GM19397 (cell line): ENCODE measurements around the gene IPPK.

Experiments
- ATAC-seq: cut with Tn5 transposase; IDR thresholded peaks from one replicate; pipeline ENCODE4 v1.9.1; 2021; ENCODE audit warnings: mild to moderate bottlenecking, moderate library complexity; ENCODE audit not compliant: unreplicated experiment

Gene IPPK, protein sequence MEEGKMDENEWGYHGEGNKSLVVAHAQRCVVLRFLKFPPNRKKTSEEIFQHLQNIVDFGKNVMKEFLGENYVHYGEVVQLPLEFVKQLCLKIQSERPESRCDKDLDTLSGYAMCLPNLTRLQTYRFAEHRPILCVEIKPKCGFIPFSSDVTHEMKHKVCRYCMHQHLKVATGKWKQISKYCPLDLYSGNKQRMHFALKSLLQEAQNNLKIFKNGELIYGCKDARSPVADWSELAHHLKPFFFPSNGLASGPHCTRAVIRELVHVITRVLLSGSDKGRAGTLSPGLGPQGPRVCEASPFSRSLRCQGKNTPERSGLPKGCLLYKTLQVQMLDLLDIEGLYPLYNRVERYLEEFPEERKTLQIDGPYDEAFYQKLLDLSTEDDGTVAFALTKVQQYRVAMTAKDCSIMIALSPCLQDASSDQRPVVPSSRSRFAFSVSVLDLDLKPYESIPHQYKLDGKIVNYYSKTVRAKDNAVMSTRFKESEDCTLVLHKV

DNA sequence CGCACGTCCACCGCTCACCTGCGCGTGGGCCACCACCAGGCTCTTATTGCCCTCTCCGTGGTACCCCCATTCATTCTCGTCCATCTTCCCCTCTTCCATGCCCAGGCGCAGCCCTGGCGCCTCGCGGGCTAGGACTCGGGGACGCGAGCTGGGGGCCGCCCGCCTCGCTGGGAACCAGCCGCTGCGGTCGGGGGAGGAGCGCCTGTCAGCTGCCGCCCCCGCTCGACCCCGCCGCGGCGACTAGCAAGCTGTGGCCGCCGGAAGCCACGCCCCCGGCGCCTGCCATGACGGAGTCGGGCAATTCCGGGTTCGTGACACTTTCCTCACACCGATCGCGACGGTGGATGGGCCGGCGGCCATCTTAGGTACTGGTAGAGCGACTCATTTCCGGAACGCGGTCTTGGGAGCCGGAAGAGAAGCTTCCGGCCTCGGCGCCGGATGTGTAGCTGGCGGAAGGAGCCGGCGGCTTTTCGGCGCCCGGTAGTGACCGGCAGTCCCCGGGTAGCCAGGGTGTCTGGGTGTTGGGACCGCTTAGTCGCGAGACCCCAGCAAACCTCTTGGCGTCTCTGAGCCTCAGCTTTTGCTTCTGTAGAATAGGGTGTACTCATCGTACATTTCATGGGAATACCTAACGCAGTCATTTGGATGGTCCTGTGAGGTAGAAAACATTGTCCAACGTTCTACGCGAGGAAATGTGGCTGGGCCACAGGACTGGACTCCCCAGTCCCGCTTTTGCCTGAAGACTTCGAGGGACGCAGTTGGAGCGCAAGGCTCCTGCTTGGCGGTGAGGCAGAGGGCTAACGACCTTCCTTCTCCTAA is at the start of gene IPPK:
Gene IPPK (minus strand): TSS at position 242 of the 819 bp plus-strand sequence. CDS start 143 bp downstream, at position 99.
- peak; percentile 93 for ATAC-seq

GRCh38 chr9:92719028-92719647 is 49.2 kb upstream of the IPPK start:
- ATAC-seq, result no peak

GRCh38 chr9:92718086-92719001 is 48.4 kb upstream of the IPPK start:
- ATAC-seq, result no peak

- no peak for ATAC-seq
These were observed 47.5 kb upstream of the IPPK start for GRCh38 chr9:92717201-92718085.

DNA sequence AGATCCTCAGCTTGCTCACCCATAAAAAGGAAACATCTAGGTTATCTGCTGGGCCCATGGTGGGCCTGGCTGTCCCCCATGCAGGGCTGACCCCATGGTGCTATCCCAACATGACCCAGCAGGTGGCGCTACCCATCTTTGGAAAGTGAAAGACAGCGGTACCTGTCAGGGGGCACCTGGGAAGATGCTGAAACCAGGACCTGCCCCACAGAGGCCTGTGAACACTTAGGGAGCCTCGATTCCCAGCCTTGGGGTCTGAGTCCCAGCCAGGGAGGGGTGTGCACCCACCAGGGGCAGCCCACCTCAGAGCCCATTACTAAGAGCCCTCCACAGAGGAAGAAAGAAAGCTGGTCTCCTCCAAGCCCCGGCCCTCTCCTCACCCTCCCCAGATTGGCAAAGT is 46.6 kb upstream of the IPPK start:
- peak; percentile 49 for ATAC-seq

GRCh38 chr9:92715488-92716231 is 45.7 kb upstream of the IPPK start:
- no peak for ATAC-seq

GRCh38 chr9:92714787-92715487 is 45.0 kb upstream of the IPPK start:
- no peak for ATAC-seq

GRCh38 chr9:92714016-92714415 is 44.1 kb upstream of the IPPK start:
- ATAC-seq, result no peak

DNA sequence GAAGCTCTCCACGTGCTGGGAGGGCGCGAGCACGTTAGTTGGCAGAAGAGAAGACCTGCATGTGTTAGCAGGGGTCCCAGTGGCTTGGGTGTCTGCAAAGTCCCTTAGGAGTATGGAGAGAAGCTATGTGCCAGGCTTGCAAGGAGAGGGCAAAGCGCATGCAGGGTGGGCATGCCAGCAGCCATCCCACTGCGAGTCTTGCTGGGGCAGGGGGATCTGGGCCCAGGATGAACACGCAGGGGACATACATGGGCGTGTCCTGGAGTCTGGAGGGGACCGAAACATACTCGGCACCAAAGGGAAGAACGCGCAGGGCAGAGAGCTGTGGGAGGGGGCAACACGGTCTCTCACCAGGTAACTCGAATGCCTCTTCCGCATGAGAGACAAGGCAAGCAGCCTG is 43.6 kb upstream of the IPPK start:
- no peak for ATAC-seq

GRCh38 chr9:92712767-92713166 is 42.8 kb upstream of the IPPK start:
- ATAC-seq, result no peak

DNA sequence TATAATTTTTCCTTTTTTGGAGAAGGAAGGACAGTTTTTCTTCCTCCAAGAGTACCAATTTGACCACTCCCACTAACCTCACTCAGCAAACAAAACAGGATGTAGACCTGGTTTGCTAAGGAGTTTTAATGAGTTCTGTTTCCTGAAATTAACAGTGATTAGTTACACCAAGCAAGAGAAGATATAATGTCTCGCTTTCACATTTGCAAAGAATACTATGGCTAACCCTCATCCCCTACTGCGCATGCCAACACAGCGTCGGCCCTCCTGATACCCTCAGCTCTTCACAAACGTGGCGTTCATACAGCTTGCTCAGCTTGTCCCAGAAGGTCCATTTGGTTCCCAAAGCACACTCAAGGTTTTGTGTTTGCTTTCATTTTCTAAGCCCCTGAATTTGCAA is 41.9 kb upstream of the IPPK start:
- ATAC-seq, result no peak

DNA sequence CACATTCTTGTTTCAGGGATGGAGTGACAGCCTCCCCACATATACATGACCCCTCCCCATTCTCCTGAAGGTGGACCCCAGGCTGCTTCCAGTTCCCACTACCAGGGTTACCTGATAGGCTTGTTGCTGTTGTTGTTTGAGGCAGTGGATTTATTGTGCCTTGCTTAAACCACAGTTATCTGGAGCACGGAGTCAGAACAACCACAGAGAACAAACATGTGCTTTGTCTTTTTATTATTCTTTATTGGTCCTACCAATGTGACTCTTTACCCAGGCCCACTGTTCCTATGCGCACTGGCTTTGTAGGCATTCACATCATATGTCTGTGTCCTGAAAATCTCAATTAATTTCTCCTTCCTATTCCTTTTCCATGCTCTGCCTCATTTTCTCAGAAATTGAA is 41.2 kb upstream of the IPPK start:
- ATAC-seq, result no peak

DNA sequence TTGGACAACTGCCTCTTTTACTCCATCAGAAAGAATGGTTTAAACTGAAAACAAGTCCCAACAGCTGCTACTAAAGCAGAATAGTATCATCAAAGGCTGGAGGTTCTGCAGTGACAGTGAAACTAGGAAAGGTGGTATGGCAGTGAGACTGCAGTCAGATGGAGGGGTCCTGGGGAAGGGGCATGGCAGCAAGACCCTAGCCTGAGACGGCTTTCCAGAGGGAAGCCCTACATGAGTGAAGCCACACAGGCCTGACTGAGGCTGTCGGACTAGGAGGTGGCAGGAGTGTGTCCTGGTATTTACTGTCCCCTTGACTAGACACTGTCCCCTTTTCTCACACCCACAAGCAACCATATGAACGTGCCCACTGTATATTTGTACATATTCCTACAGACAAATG is 40.4 kb upstream of the IPPK start:
- ATAC-seq, result no peak

DNA sequence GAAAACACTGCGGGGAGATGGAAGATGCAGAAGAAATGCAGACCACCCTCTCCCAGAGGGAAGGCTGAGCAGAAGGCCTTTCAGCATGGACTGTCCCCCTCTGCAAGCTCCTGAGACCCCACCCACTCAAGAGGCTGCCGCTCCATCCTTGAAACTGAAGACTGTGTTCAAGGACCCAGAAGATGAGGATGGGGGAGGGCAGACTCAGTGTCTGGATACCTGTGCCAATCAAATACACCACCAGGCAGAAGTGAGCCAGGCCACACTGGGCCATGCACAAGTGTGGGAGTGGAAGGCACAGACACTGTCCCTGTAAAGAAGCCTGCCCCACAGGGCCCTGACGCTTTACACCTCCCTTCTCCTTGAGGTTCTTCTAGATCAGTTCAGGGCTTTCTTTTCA is 40.0 kb upstream of the IPPK start:
- ATAC-seq, result no peak

DNA sequence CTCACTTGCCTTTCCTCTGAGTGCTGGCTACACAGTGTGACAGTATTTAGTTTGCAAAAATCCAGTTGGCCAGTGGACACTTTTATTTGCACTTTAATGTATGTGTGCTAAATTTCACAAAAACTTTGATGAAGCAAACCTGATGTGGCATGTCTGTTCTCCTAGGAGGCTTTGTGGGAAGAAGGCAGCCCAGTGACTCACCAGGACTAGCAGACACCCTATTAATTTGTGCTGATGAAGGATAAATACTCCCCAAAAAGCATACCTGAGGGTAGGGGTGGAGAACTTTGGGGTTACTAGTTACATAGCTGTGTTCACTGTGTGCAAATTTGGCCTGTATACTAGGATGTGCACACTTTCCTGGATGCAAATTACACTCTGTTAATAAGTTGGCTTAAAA is 39.3 kb upstream of the IPPK start:
- no peak for ATAC-seq

- ATAC-seq, result no peak
These were observed 37.6 kb upstream of the IPPK start for GRCh38 chr9:92707530-92707929.

GRCh38 chr9:92706218-92706940 is 36.4 kb upstream of the IPPK start:
- no peak for ATAC-seq
